ENCODE results near the gene ITGAD. TPM values are rescaled to one million over a fixed set of nuclear protein-coding genes. Genes with fewer than 3 reads are reported as not detected.
A peak's percentile ranks its signal among the peaks of the same experiment; 100 is the strongest.

Gene ITGAD
- total and polyA plus RNA-seq, 11 donors, result 0.41 to 0.80 TPM; not detected in 9

DNA sequence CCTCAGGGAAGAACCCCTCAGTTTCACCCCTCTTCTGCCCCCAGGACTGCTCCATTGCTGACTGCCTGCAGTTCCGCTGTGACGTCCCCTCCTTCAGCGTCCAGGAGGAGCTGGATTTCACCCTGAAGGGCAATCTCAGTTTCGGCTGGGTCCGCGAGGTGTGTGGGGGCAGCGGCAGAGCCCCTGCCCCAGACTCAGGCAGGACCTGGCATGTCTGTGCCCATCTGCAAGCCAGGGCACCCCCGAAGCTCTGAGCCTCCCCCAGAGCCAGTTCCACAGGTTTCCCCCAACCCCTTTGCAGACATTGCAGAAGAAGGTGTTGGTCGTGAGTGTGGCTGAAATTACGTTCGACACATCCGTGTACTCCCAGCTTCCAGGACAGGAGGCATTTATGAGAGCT is 30.7 kb downstream of the ITGAD start:
- no peak for DNase-seq
- Histone ChIP-seq H3K36me3 (peaks cover 0 to 10% (median 0%) of the 10 kb centered on the region in 9 donors), H3K27me3 (peaks cover 0 to 2% (median 0%) of the 10 kb centered on the region in 9 donors), H3K27ac (peak overlapping the region in 3 of 12 donors; percentile 38 to 54 (median 51)), H3K4me3 (no peak overlapping the region), H3K4me1 (peaks cover 0 to 27% (median 3%) of the 10 kb centered on the region in 12 donors), H3K9me3 (no peaks in the 10 kb centered on the region)
- ATAC-seq, result peak in 3 of 4 donors; percentile 2 to 6 (median 4)
- TF ChIP-seq CTCF (IDR thresholded peaks at IDR 0.05) (no peak), POLR2A (IDR thresholded peaks at IDR 0.05) (no peak)
- 55 to 71% (median 64%) methylated on average over 10 to 12 of the region's 12 CpGs for WGBS, 4 donors
- intact Hi-C loops (cut with DNase I), result loop anchor here in 1 of 10 donors (10.0 kb wide), 1 partner anchor 229 kb away; no protein-coding TSS in a partner anchor

DNA sequence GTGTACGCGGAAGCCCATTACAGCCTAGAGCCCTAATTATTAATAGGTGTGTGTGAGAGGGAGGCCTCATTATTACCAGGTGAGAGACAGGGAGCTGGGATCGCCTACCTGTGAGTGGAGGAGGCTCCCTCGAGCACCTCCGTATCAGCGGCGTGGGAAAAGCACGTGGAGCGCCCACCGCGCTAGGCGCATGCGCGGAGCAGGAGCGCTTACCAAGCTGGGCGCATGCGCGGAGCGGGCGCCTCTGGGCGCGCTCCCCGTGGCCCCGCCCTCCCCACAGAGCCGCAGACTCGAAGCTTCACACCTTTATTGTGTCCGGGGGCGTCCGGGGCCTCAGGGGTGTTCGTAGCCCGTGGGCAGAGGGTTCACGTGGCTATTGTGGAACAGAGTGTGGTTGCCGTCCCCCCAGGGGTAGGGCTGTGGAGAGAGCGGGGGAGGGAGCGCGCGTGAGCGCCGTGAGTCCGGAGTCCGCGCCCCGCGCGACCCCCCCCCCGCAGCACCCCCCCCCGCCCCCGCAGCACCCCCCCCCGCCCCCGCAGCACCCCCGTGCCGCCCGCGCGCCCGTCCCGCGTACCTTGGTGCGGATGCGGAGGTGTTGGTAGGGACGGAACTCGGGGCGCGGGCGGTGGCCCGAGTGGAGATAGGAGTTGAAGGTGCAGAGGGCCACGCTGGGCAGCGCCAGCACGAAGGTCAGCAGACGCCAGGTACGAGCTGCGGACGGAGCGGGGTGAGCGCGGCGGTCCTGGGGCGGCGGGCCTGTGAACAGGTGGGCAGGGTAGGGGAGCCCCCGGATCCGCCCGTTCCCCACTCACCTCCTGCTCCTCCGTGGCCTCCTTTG is 34.5 kb downstream of the ITGAD start:
- H3K4me1 ChIP-seq, result peaks cover 0 to 50% (median 13%) of the 10 kb centered on the region in 12 donors
- TF ChIP-seq POLR2A (IDR thresholded peaks at IDR 0.05) (no peak), CTCF (IDR thresholded peaks at IDR 0.05) (no peak)
- H3K36me3 ChIP-seq, result peaks cover 0 to 10% (median 0%) of the 10 kb centered on the region in 9 donors
- H3K4me3 ChIP-seq, result peak overlapping the region; percentile 25 to 72 (median 58)
- H3K9me3 ChIP-seq, result no peaks in the 10 kb centered on the region
- peak overlapping the region; percentile 86 to 100 (median 95) for H3K27ac ChIP-seq
- H3K27me3 ChIP-seq, result no peaks in the 10 kb centered on the region
- 11 to 26% (median 19%) methylated on average over 25 to 75 of the region's 83 CpGs for WGBS, 4 donors
- ATAC-seq (peak in 3 of 4 donors; percentile 25 to 37 (median 28)), DNase-seq (peak; percentile 54 to 87 (median 74))
- intact Hi-C loops (cut with DNase I), result loop anchor here in 1 of 10 donors (10.0 kb wide), 1 partner anchor 233 kb away; no protein-coding TSS in a partner anchor

GRCh38 chr16:31428279-31428597 is 35.1 kb downstream of the ITGAD start, which contains the start of gene COX6A2:
Gene COX6A2 (minus strand): TSS chr16:31428360. CDS start chr16:31428325, 35 bp downstream.
- ATAC-seq (peak; percentile 81 to 88 (median 84)), DNase-seq (peak in 4 of 5 donors; percentile 70 to 86 (median 78))
- Histone ChIP-seq H3K4me1 (peaks cover 0 to 56% (median 13%) of the 10 kb centered on the region in 12 donors), H3K27ac (peak within 1 kb of the TSS; percentile 86 to 100 (median 95)), H3K27me3 (no peaks in the 10 kb centered on the region), H3K9me3 (no peaks in the 10 kb centered on the region), H3K4me3 (peak within 1 kb of the TSS; percentile 25 to 72 (median 58)), H3K36me3 (peaks cover 0 to 10% (median 0%) of the 10 kb centered on the region in 9 donors)
- intact Hi-C loops (cut with DNase I), result loop anchor here in 1 of 10 donors (10.0 kb wide), 1 partner anchor 233 kb away; no protein-coding TSS in a partner anchor
- no peak for TF ChIP-seq CTCF (IDR thresholded peaks at IDR 0.05)
- peak in 1 of 2 donors; percentile 75 for TF ChIP-seq POLR2A (IDR thresholded peaks at IDR 0.05)
- 17 to 48% (median 33%) methylated on average over 1 to 7 of the region's 7 CpGs for WGBS, 4 donors

All from heart left ventricle (tissue), 16 donors.